PC-9 (cell line): ENCODE results near the gene COG5.

Experiments
- EZH2 ChIP-seq: fragments of 200-600 bp; sonication (generic); IDR thresholded peaks from 2 replicates; pipeline ENCODE4 v1.8.0; 2017; ENCODE audit warnings: antibody characterized with exemption, low read depth
- TF ChIP-seq, protein P1 (sequence below): fragments of 200-600 bp; sonication (generic); conservative IDR thresholded peaks from 2 replicates; pipeline ENCODE4 v1.6.1; 2017; ENCODE audit warnings: mixed run types, antibody characterized with exemption, mild to moderate bottlenecking, moderate library complexity

DNA sequence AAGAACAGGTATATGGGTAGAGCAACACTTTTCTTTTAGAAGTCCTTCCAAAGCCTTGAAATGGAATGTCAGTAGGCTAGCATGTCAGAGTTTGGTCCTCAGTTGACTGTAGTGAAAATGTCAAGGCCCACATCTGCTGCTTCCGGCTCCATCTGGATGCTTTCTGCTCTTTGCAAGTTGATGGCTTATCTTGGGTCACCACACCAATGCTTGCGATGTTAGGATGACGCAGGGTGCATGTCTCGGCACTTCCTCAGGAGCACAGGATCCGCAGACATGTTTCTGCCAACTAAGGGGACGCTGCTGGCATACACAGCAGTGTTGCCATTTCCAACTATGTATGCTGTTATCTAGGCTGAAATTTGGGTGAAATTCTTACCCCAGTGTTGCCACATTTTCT, 408.9 kb downstream of the COG5 start:
- TF ChIP-seq, protein P1, sequence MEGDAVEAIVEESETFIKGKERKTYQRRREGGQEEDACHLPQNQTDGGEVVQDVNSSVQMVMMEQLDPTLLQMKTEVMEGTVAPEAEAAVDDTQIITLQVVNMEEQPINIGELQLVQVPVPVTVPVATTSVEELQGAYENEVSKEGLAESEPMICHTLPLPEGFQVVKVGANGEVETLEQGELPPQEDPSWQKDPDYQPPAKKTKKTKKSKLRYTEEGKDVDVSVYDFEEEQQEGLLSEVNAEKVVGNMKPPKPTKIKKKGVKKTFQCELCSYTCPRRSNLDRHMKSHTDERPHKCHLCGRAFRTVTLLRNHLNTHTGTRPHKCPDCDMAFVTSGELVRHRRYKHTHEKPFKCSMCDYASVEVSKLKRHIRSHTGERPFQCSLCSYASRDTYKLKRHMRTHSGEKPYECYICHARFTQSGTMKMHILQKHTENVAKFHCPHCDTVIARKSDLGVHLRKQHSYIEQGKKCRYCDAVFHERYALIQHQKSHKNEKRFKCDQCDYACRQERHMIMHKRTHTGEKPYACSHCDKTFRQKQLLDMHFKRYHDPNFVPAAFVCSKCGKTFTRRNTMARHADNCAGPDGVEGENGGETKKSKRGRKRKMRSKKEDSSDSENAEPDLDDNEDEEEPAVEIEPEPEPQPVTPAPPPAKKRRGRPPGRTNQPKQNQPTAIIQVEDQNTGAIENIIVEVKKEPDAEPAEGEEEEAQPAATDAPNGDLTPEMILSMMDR, result no peak
- no peak for TF ChIP-seq EZH2
